Measurements from ENCODE around the gene NDUFC1.

NDUFC1 gene

GRCh38 chr4:139247700-139248238 is 54.5 kb downstream of the NDUFC1 start:
- no peak for FAIRE-seq
- no peak for DNase-seq (ENCODE audit: low spot score)

- no peak for FAIRE-seq
- DNase-seq (ENCODE audit: low spot score) = no peak
Observed at GRCh38 chr4:139247241-139247640, 55.0 kb downstream of the NDUFC1 start.

GRCh38 chr4:139246166-139246565 is 56.1 kb downstream of the NDUFC1 start:
- no peak for FAIRE-seq
- no peak for DNase-seq (ENCODE audit: low spot score)

- DNase-seq (ENCODE audit: low spot score) (no peak), FAIRE-seq (no peak)
Observed at GRCh38 chr4:139245590-139245989, 56.7 kb downstream of the NDUFC1 start.

- DNase-seq (ENCODE audit: low spot score) = peak; percentile 54
- no peak for FAIRE-seq
Observed at GRCh38 chr4:139243448-139244365, 58.6 kb downstream of the NDUFC1 start.

- FAIRE-seq (no peak), DNase-seq (ENCODE audit: low spot score) (peak; percentile 52)
Observed at GRCh38 chr4:139242511-139243051, 59.7 kb downstream of the NDUFC1 start.

GRCh38 chr4:139241784-139242151 is 60.5 kb downstream of the NDUFC1 start:
- FAIRE-seq (no peak), DNase-seq (ENCODE audit: low spot score) (no peak)

- DNase-seq (ENCODE audit: low spot score) = no peak
- no peak for FAIRE-seq
Observed at GRCh38 chr4:139241086-139241783, 61.0 kb downstream of the NDUFC1 start.
